ENCODE data around the gene ANKS6.
A peak's percentile ranks its signal among the peaks of the same experiment; 100 is the strongest.

ANKS6 gene

DNA sequence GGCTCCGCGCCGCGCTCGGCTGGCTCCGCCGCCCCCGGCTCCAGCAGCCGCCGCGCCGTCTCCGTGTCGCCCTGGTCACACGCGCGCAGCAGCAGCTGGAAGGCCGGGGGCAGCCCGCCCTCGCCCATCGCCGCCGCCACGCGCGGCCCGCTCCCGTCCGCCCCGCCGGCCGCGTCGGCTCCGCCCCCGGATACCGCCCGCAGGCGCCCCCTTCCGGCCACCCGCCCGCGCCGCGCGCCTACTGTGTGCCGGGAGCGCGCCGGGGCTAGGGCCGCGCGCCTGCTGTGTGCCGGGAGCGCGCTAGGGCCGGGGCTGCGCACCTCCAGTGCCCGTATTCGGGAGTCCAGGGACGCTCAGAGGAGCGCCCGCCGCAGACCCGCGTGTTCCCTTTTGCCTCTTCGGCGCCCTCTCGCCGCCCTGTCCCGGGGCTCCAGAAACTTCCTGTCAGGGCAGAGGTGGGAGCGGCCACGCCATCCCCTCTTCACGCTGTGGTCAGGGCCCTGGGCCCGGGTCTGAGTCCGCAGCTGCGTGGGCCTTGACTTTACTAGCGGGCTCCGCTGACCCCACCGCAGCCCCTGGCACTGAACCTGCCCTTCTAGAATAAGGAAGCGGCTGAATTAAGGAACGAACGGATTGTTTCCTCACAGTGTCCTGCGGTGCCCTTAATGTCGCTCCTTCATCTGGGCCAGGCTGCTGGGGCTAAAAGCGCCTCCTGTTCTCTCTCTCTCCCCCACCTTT, at the start of gene ANKS6:
ANKS6 (minus strand) TSS at position 192 of the 738 bp plus-strand sequence; CDS start at position 128, 64 bp downstream.
- H3K27ac ChIP-seq (ENCODE audit: low read depth, low read length) = no peak within 1 kb of the TSS
- H3K4me1 ChIP-seq (ENCODE audit: control insufficient read depth, low read length) = peaks cover 16% of the 10 kb centered on the region
- H3K9me3 ChIP-seq (ENCODE audit: control insufficient read depth, insufficient read depth, low read length) = peaks cover 6% of the 10 kb centered on the region
- TF ChIP-seq, protein P1, sequence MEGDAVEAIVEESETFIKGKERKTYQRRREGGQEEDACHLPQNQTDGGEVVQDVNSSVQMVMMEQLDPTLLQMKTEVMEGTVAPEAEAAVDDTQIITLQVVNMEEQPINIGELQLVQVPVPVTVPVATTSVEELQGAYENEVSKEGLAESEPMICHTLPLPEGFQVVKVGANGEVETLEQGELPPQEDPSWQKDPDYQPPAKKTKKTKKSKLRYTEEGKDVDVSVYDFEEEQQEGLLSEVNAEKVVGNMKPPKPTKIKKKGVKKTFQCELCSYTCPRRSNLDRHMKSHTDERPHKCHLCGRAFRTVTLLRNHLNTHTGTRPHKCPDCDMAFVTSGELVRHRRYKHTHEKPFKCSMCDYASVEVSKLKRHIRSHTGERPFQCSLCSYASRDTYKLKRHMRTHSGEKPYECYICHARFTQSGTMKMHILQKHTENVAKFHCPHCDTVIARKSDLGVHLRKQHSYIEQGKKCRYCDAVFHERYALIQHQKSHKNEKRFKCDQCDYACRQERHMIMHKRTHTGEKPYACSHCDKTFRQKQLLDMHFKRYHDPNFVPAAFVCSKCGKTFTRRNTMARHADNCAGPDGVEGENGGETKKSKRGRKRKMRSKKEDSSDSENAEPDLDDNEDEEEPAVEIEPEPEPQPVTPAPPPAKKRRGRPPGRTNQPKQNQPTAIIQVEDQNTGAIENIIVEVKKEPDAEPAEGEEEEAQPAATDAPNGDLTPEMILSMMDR (IDR thresholded peaks at IDR 0.05; ENCODE audit: low read depth, low read length, poor library complexity, severe bottlenecking) = peak; percentile 17
- no peak for TF ChIP-seq EZH2phosphoT487 (IDR thresholded peaks at IDR 0.05; ENCODE audit: borderline replicate concordance, low read length)
- peak within 1 kb of the TSS; percentile 82 for H3K4me3 ChIP-seq (ENCODE audit: low read length)
- peak within 1 kb of the TSS; percentile 91 for H3K4me2 ChIP-seq (ENCODE audit: low read length)
- no peaks in the 10 kb centered on the region for H3K36me3 ChIP-seq (ENCODE audit: control insufficient read depth, low read length)
- no peaks in the 10 kb centered on the region for H3K9me2 ChIP-seq (replicated peaks; ENCODE audit: control insufficient read depth, low read length)
- H4K20me1 ChIP-seq (ENCODE audit: control insufficient read depth, insufficient read depth, low read depth, low read length) = no peaks in the 10 kb centered on the region
- peaks cover 6% of the 10 kb centered on the region for H3K79me2 ChIP-seq (ENCODE audit: control insufficient read depth, low read length)
- H3K27me3 ChIP-seq (ENCODE audit: control insufficient read depth, low read length) = peaks cover 10% of the 10 kb centered on the region; the same call in 1 of the 2 replicates
- no peaks in the 10 kb centered on the region for H3F3A ChIP-seq (ENCODE audit: control insufficient read depth, insufficient read depth)

DNA sequence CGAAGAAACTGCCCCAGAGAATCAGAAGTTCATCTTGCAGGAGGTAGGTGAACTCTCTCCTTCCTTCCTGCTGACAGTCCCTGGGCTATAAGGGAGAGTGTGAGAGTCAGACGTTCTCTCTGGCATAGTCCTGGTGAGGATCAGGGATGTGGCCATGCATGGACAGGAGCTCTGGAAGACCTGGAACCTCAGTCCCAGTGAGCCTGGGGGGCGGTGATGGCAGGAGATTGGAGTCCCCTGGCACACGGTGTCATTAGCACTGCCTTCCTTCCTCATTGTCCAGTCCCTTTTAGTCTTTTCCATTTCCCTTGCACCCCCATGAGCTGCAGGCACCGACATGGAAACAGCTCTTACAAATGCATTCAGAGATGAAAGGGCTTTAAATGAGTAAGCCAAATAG, 49.7 kb upstream of the ANKS6 start:
- Histone ChIP-seq H3F3A (ENCODE audit: control insufficient read depth, insufficient read depth) (no peaks in the 10 kb centered on the region), H3K4me2 (ENCODE audit: low read length) (no peak overlapping the region), H3K4me1 (ENCODE audit: control insufficient read depth, low read length) (no peaks in the 10 kb centered on the region), H3K27ac (ENCODE audit: low read depth, low read length) (no peak overlapping the region), H3K36me3 (ENCODE audit: control insufficient read depth, low read length) (no peaks in the 10 kb centered on the region), H4K20me1 (ENCODE audit: control insufficient read depth, insufficient read depth, low read depth, low read length) (no peaks in the 10 kb centered on the region), H3K79me2 (ENCODE audit: control insufficient read depth, low read length) (no peaks in the 10 kb centered on the region), H3K9me2 (replicated peaks; ENCODE audit: control insufficient read depth, low read length) (no peaks in the 10 kb centered on the region), H3K4me3 (ENCODE audit: low read length) (no peak overlapping the region), H3K27me3 (ENCODE audit: control insufficient read depth, low read length) (no peaks in the 10 kb centered on the region), H3K9me3 (ENCODE audit: control insufficient read depth, insufficient read depth, low read length) (no peaks in the 10 kb centered on the region)
- no peak for TF ChIP-seq EZH2phosphoT487 (IDR thresholded peaks at IDR 0.05; ENCODE audit: borderline replicate concordance, low read length)
- TF ChIP-seq, protein P1 (IDR thresholded peaks at IDR 0.05; ENCODE audit: low read depth, low read length, poor library complexity, severe bottlenecking) = no peak

DNA sequence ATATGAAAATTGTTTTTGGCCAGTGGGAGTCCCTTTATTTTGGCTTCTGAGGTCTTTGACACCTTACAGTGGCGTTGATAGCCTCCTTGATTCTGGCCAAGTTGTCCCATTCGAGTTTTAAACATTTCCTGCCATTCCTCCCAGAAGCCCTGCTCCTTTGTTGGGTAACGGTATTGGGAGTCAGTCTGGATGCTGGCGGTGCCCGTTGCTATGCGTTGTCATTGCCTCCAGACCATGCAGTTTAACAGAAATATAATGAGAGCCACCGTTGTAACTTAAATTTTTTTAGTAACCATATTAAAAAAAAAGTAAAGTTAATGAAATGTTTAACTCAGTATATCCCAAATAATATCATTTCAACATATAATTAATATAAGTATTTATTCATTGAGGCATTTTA, 46.2 kb upstream of the ANKS6 start:
- TF ChIP-seq, protein P1 (IDR thresholded peaks at IDR 0.05; ENCODE audit: low read depth, low read length, poor library complexity, severe bottlenecking) = no peak
- TF ChIP-seq EZH2phosphoT487 (IDR thresholded peaks at IDR 0.05; ENCODE audit: borderline replicate concordance, low read length) = no peak
- Histone ChIP-seq H3K27me3 (ENCODE audit: control insufficient read depth, low read length) (no peaks in the 10 kb centered on the region), H3K9me2 (replicated peaks; ENCODE audit: control insufficient read depth, low read length) (no peaks in the 10 kb centered on the region), H3K36me3 (ENCODE audit: control insufficient read depth, low read length) (no peaks in the 10 kb centered on the region), H3K4me3 (ENCODE audit: low read length) (no peak overlapping the region), H3K4me2 (ENCODE audit: low read length) (no peak overlapping the region), H4K20me1 (ENCODE audit: control insufficient read depth, insufficient read depth, low read depth, low read length) (no peaks in the 10 kb centered on the region), H3K79me2 (ENCODE audit: control insufficient read depth, low read length) (no peaks in the 10 kb centered on the region), H3K9me3 (ENCODE audit: control insufficient read depth, insufficient read depth, low read length) (no peaks in the 10 kb centered on the region), H3F3A (ENCODE audit: control insufficient read depth, insufficient read depth) (no peaks in the 10 kb centered on the region), H3K27ac (ENCODE audit: low read depth, low read length) (no peak overlapping the region), H3K4me1 (ENCODE audit: control insufficient read depth, low read length) (no peaks in the 10 kb centered on the region)
